GM12801 (cell line): Measurements from ENCODE around the gene NET1.

Experiments
- TF ChIP-seq, protein P1 (sequence below): IDR thresholded peaks from one replicate; pipeline ENCODE4 v1.5.1; 2011; ENCODE audit warnings: control low read depth; ENCODE audit not compliant: insufficient read length; ENCODE audit errors: extremely low read depth

NET1 gene

DNA sequence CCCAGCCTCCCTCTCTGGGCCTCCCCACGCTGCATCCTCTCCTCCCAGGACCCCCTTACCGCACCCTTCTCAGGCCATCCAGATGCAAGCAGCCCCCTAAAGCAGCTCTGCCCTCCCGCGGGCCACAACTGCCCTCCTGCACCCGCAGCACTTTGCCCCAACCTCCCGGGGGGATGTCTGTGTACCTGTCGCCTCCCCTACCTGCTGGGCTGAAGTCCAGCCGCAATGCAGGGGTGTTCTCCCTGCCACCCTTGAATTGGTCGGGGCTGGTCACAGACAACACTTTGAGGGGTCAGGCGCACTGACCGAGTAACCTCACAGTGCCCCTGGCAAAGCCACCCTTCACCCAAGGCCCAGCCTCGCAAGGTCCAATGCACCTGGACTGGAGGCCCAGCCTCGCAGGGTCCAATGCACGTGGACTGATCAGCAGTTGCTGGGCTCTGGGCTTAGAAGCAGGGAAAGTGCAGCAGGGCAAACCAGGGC lies 95.3 kb downstream of the NET1 start:
- TF ChIP-seq, protein P1, sequence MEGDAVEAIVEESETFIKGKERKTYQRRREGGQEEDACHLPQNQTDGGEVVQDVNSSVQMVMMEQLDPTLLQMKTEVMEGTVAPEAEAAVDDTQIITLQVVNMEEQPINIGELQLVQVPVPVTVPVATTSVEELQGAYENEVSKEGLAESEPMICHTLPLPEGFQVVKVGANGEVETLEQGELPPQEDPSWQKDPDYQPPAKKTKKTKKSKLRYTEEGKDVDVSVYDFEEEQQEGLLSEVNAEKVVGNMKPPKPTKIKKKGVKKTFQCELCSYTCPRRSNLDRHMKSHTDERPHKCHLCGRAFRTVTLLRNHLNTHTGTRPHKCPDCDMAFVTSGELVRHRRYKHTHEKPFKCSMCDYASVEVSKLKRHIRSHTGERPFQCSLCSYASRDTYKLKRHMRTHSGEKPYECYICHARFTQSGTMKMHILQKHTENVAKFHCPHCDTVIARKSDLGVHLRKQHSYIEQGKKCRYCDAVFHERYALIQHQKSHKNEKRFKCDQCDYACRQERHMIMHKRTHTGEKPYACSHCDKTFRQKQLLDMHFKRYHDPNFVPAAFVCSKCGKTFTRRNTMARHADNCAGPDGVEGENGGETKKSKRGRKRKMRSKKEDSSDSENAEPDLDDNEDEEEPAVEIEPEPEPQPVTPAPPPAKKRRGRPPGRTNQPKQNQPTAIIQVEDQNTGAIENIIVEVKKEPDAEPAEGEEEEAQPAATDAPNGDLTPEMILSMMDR, result no peak

- TF ChIP-seq, protein P1, result no peak
Observed at GRCh38 chr10:5508161-5508604, 95.8 kb downstream of the NET1 start.
